ENCODE measurements around the gene BTAF1.

Gene BTAF1

GRCh38 chr10:91923371-91924211, at the start of gene BTAF1:
Gene BTAF1 (plus strand): TSS chr10:91923770. CDS start chr10:91924077, 307 bp downstream.
- peak within 1 kb of the TSS; percentile 57 for H3K27ac ChIP-seq (ENCODE audit: poor library complexity, severe bottlenecking)
- H3K9me3 ChIP-seq (ENCODE audit: severe bottlenecking): no peaks in the 10 kb centered on the region

GRCh38 chr10:91875156-91875555, 48.4 kb upstream of the BTAF1 start:
- no peak overlapping the region for H3K4me3 ChIP-seq (ENCODE audit: severe bottlenecking)
- H3K36me3 ChIP-seq (ENCODE audit: low read depth): no peaks in the 10 kb centered on the region
- no peak for ATAC-seq (ENCODE audit: low read depth)
- H3K27ac ChIP-seq (ENCODE audit: poor library complexity, severe bottlenecking): no peak overlapping the region
- no peak for TF ChIP-seq CTCF (IDR thresholded peaks at IDR 0.05; ENCODE audit: poor library complexity, severe bottlenecking)
- no peaks in the 10 kb centered on the region for H3K4me1 ChIP-seq (ENCODE audit: insufficient read depth, poor library complexity, severe bottlenecking)
- no peaks in the 10 kb centered on the region for H3K27me3 ChIP-seq (ENCODE audit: insufficient read depth, poor library complexity, severe bottlenecking)
- no peak for DNase-seq (ENCODE audit: low spot score)
- no peaks in the 10 kb centered on the region for H3K9me3 ChIP-seq (ENCODE audit: severe bottlenecking)

More at GRCh38 chr10:91923371-91924211, at the start of gene BTAF1:
- H3K36me3 ChIP-seq (ENCODE audit: low read depth): peaks cover 18% of the 10 kb centered on the region
- peak; percentile 86 for DNase-seq (ENCODE audit: low spot score)
- peak; percentile 93 for ATAC-seq (ENCODE audit: low read depth)
- no peak for TF ChIP-seq CTCF (IDR thresholded peaks at IDR 0.05; ENCODE audit: poor library complexity, severe bottlenecking)
- H3K27me3 ChIP-seq (ENCODE audit: insufficient read depth, poor library complexity, severe bottlenecking): no peaks in the 10 kb centered on the region
- H3K4me1 ChIP-seq (ENCODE audit: insufficient read depth, poor library complexity, severe bottlenecking): peaks cover 9% of the 10 kb centered on the region
- H3K4me3 ChIP-seq (ENCODE audit: severe bottlenecking): peak within 1 kb of the TSS; percentile 74

GRCh38 chr10:91875779-91876178, 47.8 kb upstream of the BTAF1 start:
- Histone ChIP-seq H3K27ac (ENCODE audit: poor library complexity, severe bottlenecking) (no peak overlapping the region), H3K4me1 (ENCODE audit: insufficient read depth, poor library complexity, severe bottlenecking) (no peaks in the 10 kb centered on the region), H3K36me3 (ENCODE audit: low read depth) (no peaks in the 10 kb centered on the region), H3K9me3 (ENCODE audit: severe bottlenecking) (no peaks in the 10 kb centered on the region), H3K27me3 (ENCODE audit: insufficient read depth, poor library complexity, severe bottlenecking) (no peaks in the 10 kb centered on the region), H3K4me3 (ENCODE audit: severe bottlenecking) (no peak overlapping the region)
- DNase-seq (ENCODE audit: low spot score) (no peak), ATAC-seq (ENCODE audit: low read depth) (no peak)
- TF ChIP-seq CTCF (IDR thresholded peaks at IDR 0.05; ENCODE audit: poor library complexity, severe bottlenecking): no peak

GRCh38 chr10:91879515-91880170, 43.9 kb upstream of the BTAF1 start:
- DNase-seq (ENCODE audit: low spot score) (no peak), ATAC-seq (ENCODE audit: low read depth) (no peak)
- H3K9me3 ChIP-seq (ENCODE audit: severe bottlenecking): no peaks in the 10 kb centered on the region
- H3K4me1 ChIP-seq (ENCODE audit: insufficient read depth, poor library complexity, severe bottlenecking): no peaks in the 10 kb centered on the region
- no peaks in the 10 kb centered on the region for H3K36me3 ChIP-seq (ENCODE audit: low read depth)
- no peak for TF ChIP-seq CTCF (IDR thresholded peaks at IDR 0.05; ENCODE audit: poor library complexity, severe bottlenecking)
- no peak overlapping the region for H3K27ac ChIP-seq (ENCODE audit: poor library complexity, severe bottlenecking)
- H3K27me3 ChIP-seq (ENCODE audit: insufficient read depth, poor library complexity, severe bottlenecking): no peaks in the 10 kb centered on the region
- no peak overlapping the region for H3K4me3 ChIP-seq (ENCODE audit: severe bottlenecking)
